GM18498 (cell line): ENCODE measurements around the gene NDUFS1.

ENCODE experiments used
- ATAC-seq: cut with Tn5 transposase; IDR thresholded peaks from one replicate; pipeline ENCODE4 v1.9.1; 2021; ENCODE audit warnings: mild to moderate bottlenecking, moderate library complexity; ENCODE audit not compliant: unreplicated experiment

Gene NDUFS1

GRCh38 chr2:206069417-206069816 lies 89.8 kb downstream of the NDUFS1 start:
- ATAC-seq = no peak

- no peak for ATAC-seq
Observed at GRCh38 chr2:206068207-206068606, 91.0 kb downstream of the NDUFS1 start.
